GM19324 (cell line): Measurements from ENCODE around the gene SLC50A1.
"Not testable (repeated sequence)": the region's sequence is repeated elsewhere in the genome, so short reads cannot be mapped to it uniquely, and the experiment has no call there.

Source experiments
- ATAC-seq: cut with Tn5 transposase; IDR thresholded peaks from one replicate; pipeline ENCODE4 v1.9.1; 2021; ENCODE audit warnings: mild to moderate bottlenecking, moderate library complexity; ENCODE audit not compliant: unreplicated experiment, low FRiP score

Gene SLC50A1

GRCh38 chr1:155134322-155134721, 1.3 kb upstream of the SLC50A1 start:
- ATAC-seq = no peak

DNA sequence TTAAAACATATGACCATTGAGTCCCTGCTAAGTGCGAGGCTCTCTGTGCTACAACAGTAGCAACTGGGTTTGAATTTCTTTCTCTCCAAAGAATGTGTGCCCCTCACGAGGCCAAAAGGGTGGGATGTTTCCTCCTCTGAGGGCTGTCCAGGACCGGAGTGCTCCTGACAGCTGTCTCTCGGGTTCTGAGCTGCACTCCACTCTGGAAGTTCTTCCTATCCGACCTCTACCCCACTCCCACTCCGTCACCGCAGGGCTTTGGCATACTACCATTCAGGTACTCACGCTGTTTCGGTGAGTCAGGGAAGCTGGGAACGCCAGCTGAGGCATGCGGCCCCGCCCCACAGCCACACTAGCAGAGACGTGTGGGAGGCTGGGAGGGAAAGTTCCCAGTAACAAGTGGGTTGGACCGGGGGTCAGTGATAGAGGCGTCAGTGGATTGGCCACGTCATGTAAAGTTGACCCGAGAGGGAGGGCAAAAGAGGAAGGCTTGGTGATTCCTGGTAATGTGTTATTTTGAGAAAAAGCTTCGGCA, 705 bp upstream of the SLC50A1 start:
- no peak for ATAC-seq

DNA sequence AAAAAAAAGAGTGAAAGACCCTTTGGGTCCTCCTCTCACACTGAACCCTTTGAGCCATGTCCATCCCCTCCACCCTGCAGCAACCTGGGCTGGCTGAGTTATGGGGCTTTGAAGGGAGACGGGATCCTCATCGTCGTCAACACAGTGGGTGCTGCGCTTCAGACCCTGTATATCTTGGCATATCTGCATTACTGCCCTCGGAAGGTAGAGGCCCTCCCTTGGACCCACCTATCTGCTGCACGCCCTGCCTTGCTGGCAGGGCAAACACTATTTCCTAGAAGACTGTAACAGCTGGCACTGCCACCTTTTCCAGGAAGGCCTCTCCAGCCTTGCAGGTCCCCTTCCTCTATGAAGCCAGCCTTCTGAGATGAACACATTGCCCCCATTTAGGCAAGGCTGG, 1.1 kb downstream of the SLC50A1 start:
- ATAC-seq = no peak

DNA sequence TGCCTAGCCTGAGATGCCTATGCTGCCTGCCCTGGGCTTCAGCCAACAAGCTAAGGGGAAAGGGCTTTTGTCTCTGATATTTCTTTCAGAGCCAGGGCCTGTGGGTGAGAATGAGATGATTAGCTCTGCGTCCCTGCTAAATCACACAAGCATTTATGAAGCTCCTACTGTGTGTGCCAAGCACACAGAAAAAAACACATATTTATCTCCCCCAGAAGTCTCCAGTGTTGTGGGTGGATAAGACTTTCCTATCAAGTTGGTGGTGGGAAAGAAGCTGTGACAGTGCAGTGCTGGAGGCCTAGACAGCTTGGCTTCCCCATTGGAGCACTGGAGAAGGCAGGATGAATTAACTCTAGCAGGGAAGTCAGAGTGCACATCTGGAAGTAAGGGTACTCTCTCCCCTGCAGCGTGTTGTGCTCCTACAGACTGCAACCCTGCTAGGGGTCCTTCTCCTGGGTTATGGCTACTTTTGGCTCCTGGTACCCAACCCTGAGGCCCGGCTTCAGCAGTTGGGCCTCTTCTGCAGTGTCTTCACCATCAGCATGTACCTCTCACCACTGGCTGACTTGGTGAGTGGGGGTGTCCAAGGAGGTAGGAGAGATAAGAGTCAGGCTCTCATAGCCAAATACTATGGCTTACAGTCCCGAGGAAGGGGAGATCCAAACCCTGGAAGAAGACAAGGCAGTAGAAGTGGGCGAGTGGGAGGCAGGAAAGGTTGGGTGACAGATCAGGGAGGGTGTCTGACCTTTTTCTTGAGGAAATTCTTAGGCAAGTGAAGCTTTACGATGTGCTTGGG, 1.7 kb downstream of the SLC50A1 start:
- no peak for ATAC-seq

GRCh38 chr1:155139895-155140629, 4.4 kb downstream of the SLC50A1 start, which contains the start of gene DPM3:
Gene DPM3, minus strand, starts transcription at chr1:155140531. Its CDS starts 291 bp downstream, at chr1:155140240.
- peak; percentile 47 for ATAC-seq

- no peak for ATAC-seq
Measured at GRCh38 chr1:155140630-155140953, 4.9 kb downstream of the SLC50A1 start.

- no peak for ATAC-seq
Measured at GRCh38 chr1:155141749-155142148, 6.1 kb downstream of the SLC50A1 start.

- no peak for ATAC-seq
Measured at GRCh38 chr1:155145491-155145890, 9.8 kb downstream of the SLC50A1 start.

- ATAC-seq = not testable (repeated sequence)
Measured at GRCh38 chr1:155155996-155156643, 20.5 kb downstream of the SLC50A1 start.

- no peak for ATAC-seq
Measured at GRCh38 chr1:155158991-155159390, 23.3 kb downstream of the SLC50A1 start.

- no peak for ATAC-seq
Measured at GRCh38 chr1:155160128-155160527, 24.5 kb downstream of the SLC50A1 start.

- ATAC-seq = not testable (repeated sequence)
Measured at GRCh38 chr1:155162631-155163030, 27.0 kb downstream of the SLC50A1 start.

- ATAC-seq = not testable (repeated sequence)
Measured at GRCh38 chr1:155163785-155164184, 28.1 kb downstream of the SLC50A1 start.

- ATAC-seq = not testable (repeated sequence)
Measured at GRCh38 chr1:155164625-155165024, 29.0 kb downstream of the SLC50A1 start.

DNA sequence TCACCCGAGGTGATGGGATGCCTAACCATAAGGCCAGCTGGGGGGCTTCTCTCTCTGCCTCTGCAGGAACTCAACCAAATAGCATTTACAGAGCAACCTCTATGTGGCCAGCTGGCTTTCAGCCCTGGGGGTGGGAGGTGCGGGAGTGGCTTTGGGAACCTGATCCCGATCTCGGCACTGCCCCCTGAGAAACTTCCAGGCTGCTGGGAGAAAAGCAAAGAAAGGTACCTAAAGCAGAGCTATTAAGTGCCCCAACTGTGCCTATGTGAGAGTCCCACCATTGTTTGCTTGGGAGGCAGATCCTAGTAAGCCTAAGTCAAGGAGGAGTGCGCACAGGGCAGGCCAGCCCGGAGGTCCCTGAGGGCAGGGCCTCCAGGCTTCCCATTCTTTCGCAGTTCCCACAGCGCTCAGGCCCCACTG, 30.4 kb downstream of the SLC50A1 start:
- ATAC-seq = no peak

- ATAC-seq = no peak
Measured at GRCh38 chr1:155166471-155167165, 31.0 kb downstream of the SLC50A1 start.

GRCh38 chr1:155167166-155168104, 31.8 kb downstream of the SLC50A1 start:
- no peak for ATAC-seq

- ATAC-seq = not testable (repeated sequence)
Measured at GRCh38 chr1:155168105-155168445, 32.4 kb downstream of the SLC50A1 start.

DNA sequence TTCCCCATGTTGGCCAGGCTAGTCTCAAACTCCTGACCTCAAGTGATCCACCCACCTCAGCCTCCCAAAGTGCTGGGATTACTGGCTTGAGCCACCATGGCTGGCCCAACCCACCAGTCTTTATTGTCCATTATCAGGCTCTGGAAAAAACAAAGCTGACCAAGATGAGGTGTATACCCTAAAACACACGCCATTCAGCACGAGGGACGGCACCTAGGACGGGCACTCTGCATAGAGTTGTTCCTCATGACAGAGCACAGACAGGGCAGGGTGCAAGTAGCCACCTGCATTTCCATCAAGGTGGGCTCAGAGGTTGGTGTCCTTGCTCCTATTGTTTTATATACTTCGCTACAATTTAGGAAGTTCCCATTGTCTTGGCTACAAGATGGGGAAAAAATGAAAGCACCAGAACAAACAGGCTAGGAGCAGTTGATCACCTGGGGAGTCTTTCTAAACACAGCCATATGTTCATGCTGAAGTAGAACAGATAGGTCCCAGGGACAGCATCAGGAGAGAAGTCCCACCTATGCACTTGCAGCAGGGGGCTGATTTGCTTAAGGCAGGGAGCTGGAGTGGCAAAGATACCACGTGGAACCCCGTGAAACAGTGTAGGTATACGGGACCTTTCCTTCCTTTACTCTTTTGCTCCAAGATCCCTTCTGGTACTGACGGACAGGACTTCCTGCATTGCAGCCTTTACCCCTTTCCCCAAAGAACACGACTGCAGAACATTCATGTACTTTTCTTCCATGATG, 33.0 kb downstream of the SLC50A1 start:
- ATAC-seq = no peak
